NCI-H1048 (cell line): ENCODE measurements around the gene ADAMTSL1.

Experiments used
- DNase-seq: peaks from one replicate; lab custom pipeline; 2025; lab: John Stamatoyannopoulos, UW

Gene ADAMTSL1

DNA sequence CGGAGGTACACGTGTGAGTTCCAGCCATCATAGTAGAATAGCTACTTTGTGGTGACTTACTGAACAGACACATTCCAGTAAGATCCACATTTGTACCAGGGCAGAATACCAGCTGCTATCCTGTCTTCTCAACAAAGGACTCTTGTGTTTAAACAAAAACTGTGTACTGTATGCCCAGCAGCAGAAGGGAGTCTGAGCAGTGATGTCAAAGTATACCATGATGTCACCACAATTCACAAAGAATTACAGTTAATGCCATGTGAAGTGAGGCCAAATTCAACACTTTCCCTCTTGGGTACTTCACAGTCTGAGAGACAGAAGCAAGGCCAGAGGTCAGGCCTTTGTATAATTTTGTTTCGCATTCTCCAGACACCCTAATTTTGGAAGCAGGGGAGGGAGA, 137.0 kb downstream of the ADAMTSL1 start:
- DNase-seq = no peak

DNA sequence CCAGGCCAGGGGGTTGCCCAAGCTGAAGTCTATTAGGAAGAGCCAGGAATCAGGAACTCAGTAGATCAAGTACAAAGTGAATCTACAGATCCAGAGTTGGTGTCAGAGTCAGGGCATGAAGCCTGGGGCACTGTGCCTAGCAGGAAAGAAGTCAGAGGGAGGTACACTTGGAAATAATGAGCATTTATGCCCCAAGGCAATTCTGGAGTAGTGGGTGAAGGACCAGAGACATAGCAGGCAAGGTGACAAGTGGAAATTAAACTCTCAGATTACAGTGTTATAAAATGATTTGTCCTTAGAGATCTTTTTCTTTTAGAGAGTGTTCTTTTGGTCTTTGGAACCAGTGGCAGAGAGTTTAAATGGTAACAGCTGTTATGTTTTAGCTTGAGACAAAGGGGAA, 138.0 kb downstream of the ADAMTSL1 start:
- no peak for DNase-seq

DNA sequence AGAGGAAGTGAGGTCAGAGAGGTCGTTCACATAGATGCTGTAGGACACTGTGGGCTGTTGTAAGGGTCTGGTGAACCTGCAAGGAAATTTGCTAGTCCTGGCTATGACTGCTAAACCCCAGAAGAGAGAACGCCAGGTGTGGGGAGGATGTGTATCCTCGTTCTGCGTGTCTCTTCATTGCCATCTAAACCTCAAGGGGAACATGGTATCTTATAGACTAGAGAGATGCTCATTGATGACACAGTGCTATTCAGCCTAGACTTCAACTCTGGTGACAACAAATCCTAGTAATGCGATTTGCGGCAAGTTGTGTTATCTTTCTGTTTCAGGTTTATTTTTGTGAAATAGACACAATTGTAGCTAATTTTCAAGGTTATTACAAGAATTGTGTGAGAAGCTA, 140.2 kb downstream of the ADAMTSL1 start:
- no peak for DNase-seq

DNA sequence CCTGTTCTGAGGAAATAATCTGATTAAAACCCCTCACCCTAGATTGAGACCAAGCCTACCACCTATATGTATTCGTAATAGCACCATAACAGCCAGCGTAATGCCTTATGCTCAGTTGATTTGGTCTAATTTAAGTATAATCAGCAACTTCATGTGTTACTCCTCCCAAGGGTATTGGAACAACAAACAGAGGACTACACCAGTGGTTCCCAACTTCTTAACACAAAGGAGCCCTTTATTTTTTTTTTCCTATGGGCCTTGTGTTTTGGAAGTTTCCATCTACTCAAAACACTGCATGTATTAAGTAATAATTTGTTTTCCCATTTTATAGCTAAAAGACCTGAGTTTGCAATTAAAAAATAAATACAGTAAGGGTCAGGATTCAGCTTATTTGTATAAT, 140.7 kb downstream of the ADAMTSL1 start:
- no peak for DNase-seq

DNA sequence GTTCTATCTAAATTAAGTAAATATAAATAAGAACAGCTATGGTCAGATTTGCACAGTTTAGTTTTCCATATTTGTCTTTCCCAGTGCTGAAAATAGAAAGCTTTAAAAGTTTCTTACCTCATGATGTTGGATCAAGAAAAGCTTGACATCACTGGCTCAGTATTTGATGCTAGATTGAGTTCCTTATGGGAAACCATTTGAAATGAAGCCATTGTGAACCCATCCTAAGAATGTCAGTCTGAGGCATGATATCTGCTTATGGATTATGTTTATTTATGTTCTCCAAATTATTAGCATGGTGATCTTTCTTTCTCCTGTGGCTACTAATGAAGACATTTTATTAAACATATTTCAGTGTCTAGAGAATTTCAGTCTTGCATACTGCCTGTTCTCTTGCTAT, 143.0 kb downstream of the ADAMTSL1 start:
- no peak for DNase-seq

DNA sequence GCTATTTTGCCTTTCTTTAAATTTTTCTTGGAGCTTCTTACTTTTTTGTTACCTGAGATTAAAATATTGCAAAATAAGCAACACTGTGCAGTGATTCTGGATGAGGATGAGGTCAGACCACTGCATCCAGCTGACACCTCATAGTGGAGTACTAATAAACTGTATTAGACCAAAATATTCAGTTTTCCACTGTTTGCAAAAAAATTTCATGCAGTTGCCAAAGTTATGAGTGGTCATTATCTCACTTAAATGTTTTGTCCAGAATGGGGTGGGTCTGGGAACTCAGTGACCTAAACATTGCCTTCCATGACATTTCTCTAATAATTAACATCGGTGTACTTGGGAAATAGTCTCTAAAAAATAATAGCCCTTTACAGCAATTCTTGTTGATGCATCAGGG, 143.8 kb downstream of the ADAMTSL1 start:
- DNase-seq = no peak

DNA sequence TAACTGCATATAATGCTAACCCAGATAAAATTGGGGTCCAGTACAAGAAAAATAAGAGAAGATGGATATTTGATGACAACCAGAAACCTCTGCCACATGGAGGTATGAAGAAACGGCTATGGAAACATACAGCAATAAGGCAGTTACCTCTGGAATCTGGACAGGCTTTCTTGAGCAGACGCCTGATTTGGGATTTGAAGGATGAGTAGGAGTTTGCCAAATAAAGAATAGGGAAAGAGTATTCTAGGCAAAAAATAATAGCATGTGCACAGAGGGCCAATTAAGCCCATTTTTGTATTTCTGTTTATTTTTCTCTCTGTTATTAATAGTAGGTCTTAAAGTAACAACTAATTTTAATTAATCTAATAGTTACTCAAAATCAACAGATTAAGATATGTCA, 144.9 kb downstream of the ADAMTSL1 start:
- DNase-seq = no peak

DNA sequence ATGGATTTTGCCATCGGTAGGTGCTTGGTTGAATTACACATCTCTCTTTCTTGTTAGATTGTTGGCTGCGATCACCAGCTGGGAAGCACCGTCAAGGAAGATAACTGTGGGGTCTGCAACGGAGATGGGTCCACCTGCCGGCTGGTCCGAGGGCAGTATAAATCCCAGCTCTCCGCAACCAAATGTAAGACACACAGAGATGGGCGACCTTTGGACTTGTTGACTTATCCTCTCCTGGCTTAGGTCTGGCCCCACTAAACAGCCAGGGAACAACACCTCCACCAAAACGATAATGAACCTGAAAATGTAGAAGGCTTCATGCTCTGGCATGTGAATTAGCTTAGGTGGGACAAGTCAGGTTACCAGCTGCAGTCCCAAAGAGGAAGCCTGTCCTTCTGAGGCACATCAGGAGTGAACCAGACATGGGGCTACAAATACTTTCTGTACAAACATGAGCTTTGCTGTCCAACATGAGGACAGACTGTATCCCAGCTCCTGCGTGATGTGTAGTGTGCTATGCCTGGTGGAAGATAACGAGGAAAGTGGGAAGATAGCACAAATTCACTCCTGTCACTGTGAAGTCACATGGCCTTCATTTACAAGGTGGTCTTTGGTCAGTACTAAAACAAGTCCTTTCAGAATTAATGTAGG, 148.4 kb downstream of the ADAMTSL1 start:
- no peak for DNase-seq

DNA sequence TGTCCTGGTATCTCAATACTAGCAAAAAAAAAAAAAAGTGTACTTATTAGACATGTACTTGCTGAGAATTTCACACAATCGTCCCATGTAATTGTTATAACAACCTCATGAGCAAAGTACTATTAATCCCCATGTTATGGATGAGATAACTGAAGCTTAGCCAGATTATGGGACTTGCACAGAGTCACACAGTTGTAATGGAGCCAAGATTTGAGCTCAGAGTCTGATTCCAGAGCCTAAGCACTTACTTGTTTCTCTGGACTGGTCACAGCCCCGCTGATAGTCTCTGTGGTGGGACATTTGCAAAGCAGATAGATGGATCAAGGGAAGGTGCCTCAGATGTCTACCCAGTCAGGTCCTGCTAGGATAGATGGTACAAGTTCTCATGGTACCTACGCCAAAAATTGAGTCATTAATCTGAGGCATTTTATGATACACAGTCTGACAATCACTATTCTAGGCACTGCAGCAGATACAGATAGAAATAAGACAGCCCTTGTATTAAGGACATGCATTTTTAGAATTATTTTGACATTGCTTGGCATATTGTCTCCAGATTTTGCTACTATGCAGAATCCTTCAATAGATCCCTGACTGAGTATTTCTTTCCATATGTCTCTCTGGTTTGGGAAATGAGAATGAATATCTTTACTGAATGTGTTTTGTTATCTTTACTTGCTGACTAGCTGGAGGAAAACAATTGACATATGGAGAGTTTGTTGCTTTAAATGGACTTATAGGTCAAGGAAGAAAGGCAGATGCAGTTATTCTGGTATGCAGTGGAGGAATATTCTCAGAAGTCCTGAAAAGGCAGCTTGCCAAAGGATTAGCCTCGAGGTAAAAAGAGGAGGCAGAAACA, 149.5 kb downstream of the ADAMTSL1 start:
- DNase-seq = no peak

DNA sequence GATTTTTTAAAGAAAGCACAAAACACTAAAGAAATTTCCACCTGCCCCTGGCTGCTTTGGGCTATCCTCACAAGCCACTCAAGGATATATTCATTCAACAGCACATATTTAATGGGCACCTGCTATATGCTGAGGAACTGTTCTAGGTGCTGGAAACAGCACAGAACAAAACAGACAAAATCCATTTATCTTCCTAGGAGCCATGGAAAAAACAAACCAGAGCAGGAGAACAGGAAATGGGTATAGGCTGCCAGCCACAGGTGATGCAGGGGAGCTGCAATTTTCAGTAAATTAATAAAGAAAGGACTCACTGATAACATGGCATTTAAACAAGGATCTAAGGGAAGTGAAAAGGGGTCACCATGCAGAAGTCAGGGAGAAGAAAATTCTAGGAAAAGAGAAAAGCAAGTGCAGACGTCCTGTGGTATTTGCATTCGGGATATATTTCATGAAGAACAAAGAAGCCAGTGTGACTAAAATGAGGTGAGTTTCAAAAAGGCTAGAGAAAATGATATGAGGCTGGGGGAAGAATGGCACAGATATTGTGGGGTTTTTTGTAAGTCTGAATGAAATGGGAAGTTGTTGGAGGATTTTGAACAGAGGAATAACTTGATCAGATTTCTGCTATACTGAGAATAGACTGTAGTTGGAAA, 152.2 kb downstream of the ADAMTSL1 start:
- DNase-seq = no peak

DNA sequence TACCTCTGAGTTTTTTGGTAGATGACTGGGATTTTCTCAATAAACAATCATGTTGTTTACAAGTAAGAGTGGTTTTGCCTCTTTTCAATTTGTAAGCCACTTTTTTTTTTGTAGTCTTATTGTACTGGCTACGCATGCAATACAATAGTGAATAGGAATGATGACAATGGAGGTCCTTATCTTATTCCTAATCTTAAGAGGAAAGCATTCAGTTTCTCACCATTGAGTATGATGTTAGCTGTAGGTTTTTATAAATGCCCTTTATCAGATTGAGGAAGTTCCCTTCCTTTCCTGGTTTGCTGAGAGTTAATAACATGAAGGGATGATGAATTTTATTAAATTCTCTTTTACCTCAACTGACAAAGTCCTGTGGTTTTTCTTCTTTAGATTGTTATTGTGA, 155.2 kb downstream of the ADAMTSL1 start:
- DNase-seq = no peak

DNA sequence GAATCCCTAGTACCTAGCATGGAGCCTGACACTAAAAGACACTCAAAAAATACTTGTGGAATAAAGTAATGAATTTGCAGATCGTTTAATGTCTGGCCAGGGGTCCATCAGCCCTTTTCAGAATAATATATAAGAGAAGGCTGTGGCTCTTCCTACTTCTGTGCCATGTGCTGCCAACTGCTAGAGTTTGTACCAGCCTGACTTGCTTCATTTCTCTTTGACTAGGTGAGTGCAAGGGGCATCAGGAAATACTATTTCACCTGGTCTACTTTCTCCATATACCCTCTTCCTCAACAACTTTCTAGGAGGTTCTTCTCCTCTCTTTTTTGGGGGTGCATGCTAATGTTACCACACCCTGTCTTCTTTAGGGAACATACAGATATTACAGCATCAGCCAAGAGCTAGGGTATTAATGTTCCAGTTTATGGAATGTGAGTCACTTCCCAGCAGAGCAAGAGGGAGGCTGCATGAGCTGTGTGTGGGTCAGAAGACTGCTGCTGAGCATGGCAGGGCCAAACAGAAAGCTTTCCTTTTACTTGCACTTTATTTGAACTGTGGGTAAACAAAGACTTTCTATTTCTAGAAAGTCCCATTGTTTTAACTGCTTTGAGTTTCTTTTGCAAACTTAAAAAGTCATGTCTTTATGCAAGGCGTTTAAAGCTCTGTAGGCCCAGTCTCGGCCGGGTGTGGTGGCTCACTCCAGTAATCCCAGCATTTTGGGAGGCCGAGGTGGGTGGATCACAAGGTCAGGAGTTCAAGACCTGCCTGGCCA, 158.9 kb downstream of the ADAMTSL1 start:
- DNase-seq = no peak

DNA sequence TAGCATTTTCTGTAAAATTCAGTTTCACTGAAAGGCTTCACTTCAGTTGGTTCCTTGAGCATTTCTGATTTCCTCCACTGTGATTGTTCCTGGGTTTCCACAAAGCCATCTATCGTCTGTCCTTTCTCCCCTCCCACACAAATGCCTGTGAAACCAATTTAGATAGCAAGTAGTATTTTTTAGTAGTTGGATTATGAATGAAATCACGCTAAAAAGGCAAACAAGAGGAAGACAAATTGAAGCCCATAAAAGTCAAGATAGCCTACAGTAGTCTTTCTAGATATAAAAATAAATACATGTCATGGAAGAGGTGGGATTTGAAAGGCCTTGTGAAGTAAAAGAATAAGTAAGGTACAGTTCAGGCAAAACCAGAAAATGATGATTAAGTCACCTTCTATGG, 162.8 kb downstream of the ADAMTSL1 start:
- DNase-seq = no peak

DNA sequence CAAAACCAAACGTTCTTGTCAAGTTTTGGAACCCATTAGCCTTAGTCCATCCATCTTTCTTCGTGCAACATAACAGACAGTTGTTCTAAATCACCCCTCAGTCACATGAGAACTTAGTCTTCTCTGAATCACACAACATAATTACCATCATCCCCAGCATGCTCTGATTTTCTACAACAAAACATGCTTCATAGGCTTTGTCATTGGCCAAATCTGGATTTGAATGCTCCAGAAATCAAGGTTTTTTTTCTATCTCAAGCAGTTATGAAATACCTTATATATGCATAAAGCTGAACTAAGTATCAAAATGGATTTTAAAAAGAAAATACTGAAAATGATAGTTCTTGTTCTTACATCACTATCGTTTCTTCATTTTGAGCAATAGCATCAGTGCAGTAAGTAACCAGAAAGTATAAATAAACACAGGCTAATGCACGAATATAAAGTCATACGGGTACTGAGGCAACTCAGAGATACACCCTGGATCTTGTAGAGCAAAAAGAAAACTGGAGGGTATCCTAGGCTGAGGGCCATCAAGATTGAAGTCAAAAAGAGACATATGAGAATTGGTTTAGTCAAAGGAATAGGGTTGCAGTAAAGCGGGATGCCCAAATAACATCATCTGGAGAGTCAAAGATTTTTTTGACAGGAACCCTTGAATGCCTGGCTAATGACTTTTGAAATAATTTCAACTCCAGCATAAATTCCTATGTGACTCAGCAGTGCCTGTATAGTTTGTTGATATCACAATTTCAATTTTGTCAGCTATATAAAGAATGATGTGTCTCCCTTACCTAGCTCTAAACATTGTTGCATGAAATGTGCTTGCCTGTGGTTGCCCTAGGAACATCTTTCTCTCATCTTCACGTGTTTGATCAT, 164.7 kb downstream of the ADAMTSL1 start:
- DNase-seq = no peak

DNA sequence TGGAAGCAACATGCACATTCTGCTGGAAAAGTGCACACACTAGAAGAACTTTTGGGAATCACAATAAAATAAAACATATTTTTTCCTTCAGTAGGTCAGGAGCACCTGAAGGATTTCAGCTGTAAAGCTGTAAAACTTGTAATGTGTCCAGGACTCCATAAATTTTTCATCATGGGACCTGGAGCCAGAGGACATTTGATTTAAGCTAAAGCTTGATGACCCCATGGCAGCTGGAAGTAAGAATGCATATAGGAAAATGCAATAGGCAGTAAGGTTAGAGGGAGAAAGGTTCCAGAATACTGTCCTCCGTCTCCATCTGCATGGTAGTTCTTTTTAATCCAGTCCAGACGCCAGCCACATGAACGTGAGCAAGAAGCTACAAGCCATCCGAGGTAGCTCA, 166.0 kb downstream of the ADAMTSL1 start:
- DNase-seq = no peak

DNA sequence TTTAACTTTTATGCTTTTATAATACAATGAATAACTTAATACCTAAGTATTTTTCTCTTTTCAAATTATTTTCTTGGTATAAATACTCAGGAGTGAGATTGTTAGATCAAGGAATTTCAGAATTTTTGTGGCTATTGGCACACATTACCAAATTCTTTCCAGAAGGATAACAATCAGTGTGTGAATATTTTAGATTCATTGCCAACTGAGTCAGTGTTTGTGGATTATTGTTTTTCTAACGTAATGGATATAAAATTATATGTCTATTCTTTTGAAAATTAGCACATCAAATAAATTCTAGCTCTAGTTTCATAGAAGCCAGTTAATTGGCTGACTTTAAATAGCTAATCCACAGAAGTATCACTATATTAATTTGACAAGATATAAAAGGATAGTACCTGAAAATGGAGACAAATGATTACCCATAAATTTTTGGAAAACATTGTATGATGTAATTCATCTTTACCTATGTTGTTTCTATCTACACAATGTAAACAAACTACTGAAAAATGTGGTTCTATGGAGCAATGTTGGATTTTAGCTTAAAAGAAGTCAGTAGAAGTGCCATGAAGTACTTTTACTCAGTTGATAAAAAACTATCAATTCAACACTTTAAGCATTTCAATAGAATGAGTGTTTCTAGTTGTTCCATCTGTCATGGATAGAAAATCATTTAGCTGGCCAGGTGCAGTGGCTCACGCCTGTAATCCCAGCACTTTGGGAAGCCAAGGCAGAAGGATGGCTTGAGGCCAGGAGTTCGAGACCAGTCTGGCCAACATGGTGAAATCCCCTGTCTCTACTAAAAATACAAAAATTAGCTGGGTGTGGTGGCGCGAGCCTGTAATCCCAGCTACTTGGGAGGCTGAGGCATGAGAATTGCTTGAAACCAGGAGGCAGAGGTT, 185.1 kb downstream of the ADAMTSL1 start:
- no peak for DNase-seq

DNA sequence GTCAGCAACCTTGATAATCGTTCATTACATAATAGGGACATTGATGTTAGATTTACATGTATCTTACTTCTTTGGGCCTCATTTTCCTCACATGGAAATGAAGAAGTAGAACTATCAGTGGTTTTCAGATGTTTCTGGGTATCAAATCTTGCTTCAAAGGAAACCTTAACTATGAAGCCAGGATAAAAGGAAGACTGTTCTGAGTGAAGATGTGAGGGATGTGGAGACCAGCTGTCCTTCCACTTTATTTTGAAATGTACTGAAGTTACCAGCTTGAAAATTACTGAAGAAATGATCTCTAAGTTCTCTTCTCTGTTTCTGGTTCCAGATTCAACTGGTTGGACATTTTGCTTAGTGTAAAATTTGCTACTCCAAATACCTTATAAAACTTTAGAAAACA, 186.0 kb downstream of the ADAMTSL1 start:
- no peak for DNase-seq

DNA sequence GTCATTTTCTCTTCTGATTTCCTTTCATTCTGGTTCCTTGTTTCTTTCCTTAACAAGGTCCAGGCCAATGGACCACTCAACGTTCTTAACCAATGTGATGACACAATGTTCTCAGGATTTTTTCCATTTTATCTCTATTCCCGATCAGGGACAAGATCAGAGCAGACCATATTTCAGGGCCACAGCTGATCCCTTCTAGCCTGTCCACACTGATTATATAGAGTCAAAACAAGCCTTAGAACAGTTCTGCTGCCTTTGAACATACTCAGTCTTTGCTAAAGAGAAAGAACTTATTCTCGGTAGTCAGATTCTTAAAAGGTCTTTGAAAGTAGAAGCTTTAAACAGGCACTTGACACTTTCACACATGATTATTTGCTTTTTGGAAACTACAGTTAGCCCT, 188.4 kb downstream of the ADAMTSL1 start:
- DNase-seq = no peak

DNA sequence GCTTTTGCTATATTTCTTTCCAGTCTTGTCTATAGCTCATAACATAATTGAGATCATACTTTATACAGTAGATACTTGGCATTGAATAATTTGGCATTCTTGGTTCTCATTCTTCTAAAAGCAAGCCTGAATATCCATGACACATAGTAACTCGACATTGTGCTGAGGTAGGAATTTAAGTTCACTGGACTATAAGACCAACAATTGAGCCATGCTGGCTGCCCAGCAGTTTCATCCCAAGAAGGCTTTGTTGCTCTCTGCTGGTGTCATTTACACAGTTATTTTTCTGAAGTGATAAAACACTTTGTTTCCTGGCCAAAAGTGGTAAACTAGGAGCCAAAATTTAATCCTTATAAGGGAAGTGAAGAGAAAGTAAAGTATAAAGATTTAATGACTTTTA, 192.0 kb downstream of the ADAMTSL1 start:
- no peak for DNase-seq

DNA sequence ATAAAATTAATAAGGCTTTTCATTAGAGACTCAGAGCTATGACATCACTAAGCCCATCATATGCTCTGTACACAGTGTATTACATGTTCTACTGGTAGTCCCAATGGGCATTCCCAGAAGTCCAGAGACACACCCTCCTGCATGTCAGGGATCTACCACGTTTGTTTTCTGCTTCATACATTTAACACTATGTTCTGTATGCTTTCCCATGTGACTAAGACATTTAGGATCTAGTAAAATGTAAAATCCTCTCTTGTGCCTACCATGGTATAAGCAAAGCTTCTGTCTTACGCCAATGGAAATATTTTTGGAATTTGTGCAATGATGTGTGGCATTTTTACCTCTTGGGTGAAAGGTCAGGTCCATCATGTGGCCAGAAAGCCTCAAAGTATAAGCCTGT, 192.4 kb downstream of the ADAMTSL1 start:
- no peak for DNase-seq
